B cell (primary cell): ENCODE measurements around the gene PES1. TPM values are rescaled to one million over a fixed set of nuclear protein-coding genes. Genes with fewer than 3 reads are reported as not detected.

Experiments
- ATAC-seq: fragments of 200-7000 bp; cut with Tn5 transposase; one replicate; pipeline ENCODE4 v1.10.0; 2021; ENCODE audit warnings: low read depth, mild to moderate bottlenecking, moderate number of reproducible peaks, moderate library complexity
- CTCF ChIA-PET: fragments of 350-600 bp; sonication (Branson Sonifier 250); formaldehyde crosslinking; loops from one replicate; lab custom pipeline; 2021; ENCODE audit warnings: antibody characterized with exemption, inconsistent platforms; lab: Charles Lee
- POLR2A ChIA-PET: fragments of 350-600 bp; sonication (Branson Sonifier 250); formaldehyde crosslinking; loops from one replicate; lab custom pipeline; 2021; ENCODE audit warnings: antibody characterized with exemption; lab: Charles Lee
- DNase-seq: peaks from one replicate; pipeline ENCODE4 v3.0.0; 2013
- H2AFZ ChIP-seq: 2 replicates; pipeline ENCODE4 v1.6.1; 2012; ENCODE audit warnings: mild to moderate bottlenecking, low read depth, low read length; ENCODE audit not compliant: insufficient read depth, poor library complexity, severe bottlenecking
- H3K27ac ChIP-seq, 2 donors: 1 replicate in 1 of 2; 2 replicates in 1 of 2; pipeline ENCODE4 v1.5.1; 2012 to 2013; ENCODE audit warnings: low read length in 2 of 2, mild to moderate bottlenecking in 2 of 2, moderate library complexity in 1 of 2
- H3K27me3 ChIP-seq, 4 experiments: fragments of 200-600 bp in 1 of 4; sonication (generic) in 1 of 4; replicated peaks in 1 of 4; 1 replicate in 2 of 4; 2 replicates in 2 of 4; pipeline versions ENCODE4 v1.6.1 to v1.7.0; 2013 to 2016; ENCODE audit warnings: low read length in 3 of 4, mild to moderate bottlenecking in 2 of 4, mixed read lengths in 1 of 4, moderate library complexity in 1 of 4; ENCODE audit not compliant: insufficient read depth in 4 of 4, control insufficient read depth in 3 of 4; ENCODE audit errors: control extremely low read depth in 1 of 4
- H3K36me3 ChIP-seq, 2 experiments: replicated peaks in 1 of 2; 1 replicate in 1 of 2; 2 replicates in 1 of 2; pipeline versions ENCODE4 v1.6.1 to v1.7.1; 2013; ENCODE audit warnings: low read length in 1 of 2; ENCODE audit not compliant: insufficient read depth in 2 of 2, control insufficient read depth in 1 of 2; ENCODE audit errors: control extremely low read depth in 1 of 2, extremely low read depth in 1 of 2
- H3K4me1 ChIP-seq, 2 donors: fragments of 200-600 bp in 1 of 2; sonication (generic) in 1 of 2; 1 replicate in 1 of 2; 2 replicates in 1 of 2; pipeline versions ENCODE4 v1.5.1 to v1.6.1; 2013 to 2017; ENCODE audit warnings: low read length in 2 of 2; ENCODE audit not compliant: control insufficient read depth in 2 of 2, insufficient read depth in 2 of 2
- H3K4me2 ChIP-seq: replicated peaks from 2 replicates; pipeline ENCODE3; 2012; ENCODE audit warnings: mild to moderate bottlenecking, low read depth, low read length; ENCODE audit not compliant: poor library complexity, severe bottlenecking
- H3K4me3 ChIP-seq, 5 experiments: fragments of 200-600 bp in 1 of 5; sonication (generic) in 1 of 5; 1 replicate in 3 of 5; 2 replicates in 2 of 5; pipeline versions ENCODE4 v1.5.1 to v1.7.0; 2011 to 2016; ENCODE audit warnings: low read length in 4 of 5, mild to moderate bottlenecking in 4 of 5, low read depth in 2 of 5, control low read depth in 1 of 5, moderate library complexity in 1 of 5; ENCODE audit not compliant: insufficient read depth in 1 of 5; ENCODE audit errors: control extremely low read depth in 1 of 5, extremely low read depth in 1 of 5
- H3K79me2 ChIP-seq: fragments of 200-600 bp; sonication (generic); one replicate; pipeline ENCODE4 v1.6.0; 2016; ENCODE audit warnings: low read length; ENCODE audit not compliant: control insufficient read depth, insufficient read depth
- H3K9ac ChIP-seq: fragments of 200-600 bp; sonication (generic); 2 replicates; pipeline ENCODE4 v1.6.1; 2017; ENCODE audit warnings: mild to moderate bottlenecking, low read length, moderate library complexity
- H3K9me3 ChIP-seq, 3 donors: one replicate each; pipeline versions ENCODE4 v1.6.1 to v1.7.1; 2013; ENCODE audit warnings: low read length in 2 of 3; ENCODE audit not compliant: control insufficient read depth in 2 of 3, insufficient read depth in 1 of 3; ENCODE audit errors: control extremely low read depth in 1 of 3
- H4K20me1 ChIP-seq: 2 replicates; pipeline ENCODE4 v1.6.0; 2012; ENCODE audit warnings: mild to moderate bottlenecking, low read length; ENCODE audit not compliant: insufficient read depth, control insufficient read depth, poor library complexity, severe bottlenecking
- H3K27ac Mint-ChIP-seq: one replicate; pipeline ENCODE4 v1.8.0; 2021; ENCODE audit warnings: mixed read lengths
- H3K27me3 Mint-ChIP-seq: one replicate; pipeline ENCODE4 v1.8.0; 2021; ENCODE audit warnings: mixed read lengths
- H3K4me1 Mint-ChIP-seq: one replicate; pipeline ENCODE4 v1.8.0; 2021; ENCODE audit warnings: mixed read lengths
- H3K4me3 Mint-ChIP-seq: one replicate; pipeline ENCODE4 v1.8.0; 2021; ENCODE audit warnings: mixed read lengths
- H3K9me3 Mint-ChIP-seq: one replicate; pipeline ENCODE4 v1.8.0; 2022; ENCODE audit warnings: mixed read lengths; ENCODE audit not compliant: insufficient read depth
- CTCF ChIP-seq: fragments of 200-600 bp; IDR thresholded peaks from one replicate; pipeline ENCODE4 v1.8.0; 2022; ENCODE audit warnings: antibody characterized with exemption, mild to moderate bottlenecking
- EZH2 ChIP-seq: IDR thresholded peaks from 2 replicates; pipeline ENCODE4 v1.6.1; 2012; ENCODE audit warnings: borderline replicate concordance, low read depth, mild to moderate bottlenecking, moderate library complexity, low read length; ENCODE audit not compliant: insufficient read depth, poor library complexity, severe bottlenecking
- whole genome bisulfite sequencing: methylation state at CpG from one replicate; pipeline ENCODE4 v1.1.5; 2013; ENCODE audit warnings: missing lambda C conversion rate; ENCODE audit not compliant: insufficient coverage; 5-methylcytosine and 5-hydroxymethylcytosine counted together
- intact Hi-C: fragments of 100-400 bp; cut with micrococcal nuclease; formaldehyde crosslinking; loops from one replicate; pipeline ENCODE4 v1.10.0; 2022
- polyA plus RNA-seq: library from polyadenylated mRNA; depleted of rRNA; stranded (reverse); fragments of >200 nt; gene quantifications from 2 replicates; pipeline ENCODE4 v1.2.3, GENCODE V29; 2012
- total RNA-seq, 2 donors: library from RNA; stranded (reverse); fragments of 120-200 nt in 1 of 2; gene quantifications; 1 replicate in 1 of 2; 2 replicates in 1 of 2; pipeline versions ENCODE4 v1.2.3 to v1.2.4, GENCODE V29; 2013 to 2022

Gene PES1
- total and polyA plus RNA-seq, 2 donors (not counting 1 experiment from before 2014, with no cell fraction given), result 38.1 to 75.2 TPM

GRCh38 chr22:30573594-30574094 lies 18.1 kb downstream of the PES1 start:
- Mint-ChIP-seq H3K27me3 (no peaks in the 10 kb centered on the region), H3K27ac (no peak overlapping the region), H3K4me1 (peaks cover 6% of the 10 kb centered on the region), H3K4me3 (no peak overlapping the region), H3K9me3 (no peaks in the 10 kb centered on the region)
- Histone ChIP-seq H3K27me3 (no peaks in the 10 kb centered on the region), H3K4me3 (no peak overlapping the region), H2AFZ (no peak overlapping the region), H3K4me2 (no peak overlapping the region), H3K79me2 (no peaks in the 10 kb centered on the region), H3K4me1 (no peaks in the 10 kb centered on the region), H3K27ac (no peak overlapping the region), H3K9ac (no peak overlapping the region), H3K36me3 (peaks cover 0 to 29% of the 10 kb centered on the region in 2 experiments), H3K9me3 (no peaks in the 10 kb centered on the region), H4K20me1 (no peaks in the 10 kb centered on the region)
- intact Hi-C loops, result no loop called here
- POLR2A ChIA-PET, result no interaction called here
- TF ChIP-seq CTCF, result no peak
- no peak for TF ChIP-seq EZH2
- no peak for DNase-seq
- WGBS, result 75% methylated on average over 6 of the region's 7 CpGs
- no peak for ATAC-seq
- CTCF ChIA-PET, result no interaction called here

GRCh38 chr22:30572840-30573593 lies 18.7 kb downstream of the PES1 start:
- Mint-ChIP-seq H3K4me3 (no peak overlapping the region), H3K27ac (no peak overlapping the region), H3K9me3 (no peaks in the 10 kb centered on the region), H3K4me1 (peaks cover 6% of the 10 kb centered on the region), H3K27me3 (peaks cover 5% of the 10 kb centered on the region)
- no peak overlapping the region for H3K4me3 ChIP-seq
- H3K27me3 ChIP-seq, result peaks cover 0 to 3% (median 0%) of the 10 kb centered on the region in 4 experiments
- ATAC-seq (no peak), DNase-seq (no peak)
- no peaks in the 10 kb centered on the region for H3K79me2 ChIP-seq
- no peak overlapping the region for H2AFZ ChIP-seq
- no peaks in the 10 kb centered on the region for H3K4me1 ChIP-seq
- no peak overlapping the region for H3K9ac ChIP-seq
- H3K36me3 ChIP-seq, result peaks cover 0 to 23% of the 10 kb centered on the region in 2 experiments
- H3K4me2 ChIP-seq, result no peak overlapping the region
- ChIA-PET CTCF (no interaction called here), POLR2A (no interaction called here)
- no peaks in the 10 kb centered on the region for H4K20me1 ChIP-seq
- H3K9me3 ChIP-seq, result no peaks in the 10 kb centered on the region
- intact Hi-C loops, result no loop called here
- H3K27ac ChIP-seq, result no peak overlapping the region
- 70% methylated on average over 12 of the region's 12 CpGs for WGBS
- no peak for TF ChIP-seq EZH2
